ENCODE results near the gene P2RY11.

P2RY11 gene

DNA sequence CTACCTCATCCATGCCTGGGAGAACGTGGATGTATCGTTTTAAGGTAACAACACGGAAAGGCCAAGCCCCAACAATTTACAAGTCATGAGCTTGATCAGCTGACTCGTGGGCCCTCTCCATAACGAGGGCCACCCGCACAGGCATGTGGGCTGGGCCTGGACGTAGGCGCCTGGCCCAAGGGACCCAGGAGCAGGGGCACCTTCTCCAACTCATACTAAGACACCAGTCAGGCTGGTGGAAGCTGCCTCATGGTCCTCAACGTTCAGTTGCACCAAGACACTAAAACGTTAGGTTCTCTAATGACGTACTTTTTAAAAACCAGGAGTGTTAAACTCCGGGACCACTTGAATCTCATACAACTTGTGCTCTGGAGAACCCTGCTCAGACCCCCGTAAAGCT is 30.0 kb downstream of the P2RY11 start:
- no peak for DNase-seq (ENCODE audit: low spot score)

DNA sequence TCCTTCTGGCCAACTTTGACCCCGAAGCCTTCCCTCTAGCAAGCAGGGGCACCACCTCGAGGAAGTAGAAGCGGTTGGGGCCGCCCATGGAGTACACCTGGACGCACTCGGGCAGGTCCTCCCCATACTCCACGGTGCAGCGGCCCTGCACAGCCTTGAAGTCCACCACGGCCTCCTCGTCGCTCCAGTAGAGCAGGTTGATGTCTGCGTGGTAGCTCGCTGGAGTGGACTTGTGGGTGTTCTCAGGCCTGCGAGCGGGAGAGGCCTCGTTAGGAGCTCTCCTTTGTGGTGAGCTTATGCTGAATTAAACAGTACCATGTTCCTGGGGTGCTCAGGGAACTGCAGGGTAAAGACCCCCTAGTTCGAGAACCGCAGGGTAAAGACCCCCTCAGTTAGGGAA is 30.5 kb downstream of the P2RY11 start:
- no peak for DNase-seq (ENCODE audit: low spot score)

DNA sequence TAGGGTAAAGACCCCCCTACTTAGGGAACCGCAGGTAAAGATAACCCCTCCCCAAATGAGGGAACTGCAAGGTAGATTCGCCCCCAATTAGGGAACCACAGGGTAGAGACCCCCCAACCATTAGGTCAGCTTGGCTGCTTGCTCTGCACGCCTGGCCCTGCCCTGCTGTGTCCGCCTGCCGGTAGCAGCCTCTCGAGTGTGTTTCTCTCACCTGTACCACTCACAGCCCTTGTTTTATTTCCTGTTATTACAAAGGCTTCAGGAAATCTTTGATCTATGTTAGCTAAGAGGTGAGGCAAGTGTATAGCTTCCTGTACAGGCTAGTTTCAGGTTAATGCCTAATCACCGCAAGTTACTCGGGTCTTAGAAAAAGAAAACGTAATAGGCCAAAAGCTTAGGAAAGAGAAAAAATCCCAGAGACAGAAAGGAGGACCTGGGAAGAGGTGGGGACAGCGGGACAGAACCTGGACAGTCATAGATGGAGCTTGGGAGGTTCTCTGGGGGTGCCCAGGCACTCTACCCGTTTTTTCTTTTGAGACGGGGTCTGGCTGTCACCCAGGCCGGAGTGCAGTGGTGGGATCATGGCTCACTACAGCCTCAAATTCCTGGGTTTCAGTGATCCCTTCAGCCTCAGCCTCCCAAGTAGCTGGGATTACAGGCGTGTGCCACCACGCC is 31.3 kb downstream of the P2RY11 start:
- no peak for DNase-seq (ENCODE audit: low spot score)

DNA sequence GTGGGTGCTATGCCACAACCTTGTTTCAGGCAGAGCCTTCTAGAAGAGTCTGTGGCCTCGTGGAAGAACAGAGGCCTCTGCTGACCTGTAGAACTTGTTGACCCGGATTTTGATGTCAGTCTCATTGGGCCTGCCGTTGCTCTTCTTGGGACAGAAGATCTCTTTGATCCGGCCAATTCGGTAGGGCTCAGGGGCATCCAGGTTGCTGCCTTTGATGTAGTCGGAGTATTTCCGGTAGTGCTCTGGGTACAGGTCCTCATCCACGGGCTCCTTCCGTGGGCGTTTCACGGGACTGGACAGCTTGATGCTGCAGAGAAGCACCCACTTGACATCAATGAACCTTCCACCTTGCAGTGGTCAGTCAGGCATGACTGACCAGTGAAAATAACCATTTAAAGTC is 32.2 kb downstream of the P2RY11 start:
- DNase-seq (ENCODE audit: low spot score): no peak

DNA sequence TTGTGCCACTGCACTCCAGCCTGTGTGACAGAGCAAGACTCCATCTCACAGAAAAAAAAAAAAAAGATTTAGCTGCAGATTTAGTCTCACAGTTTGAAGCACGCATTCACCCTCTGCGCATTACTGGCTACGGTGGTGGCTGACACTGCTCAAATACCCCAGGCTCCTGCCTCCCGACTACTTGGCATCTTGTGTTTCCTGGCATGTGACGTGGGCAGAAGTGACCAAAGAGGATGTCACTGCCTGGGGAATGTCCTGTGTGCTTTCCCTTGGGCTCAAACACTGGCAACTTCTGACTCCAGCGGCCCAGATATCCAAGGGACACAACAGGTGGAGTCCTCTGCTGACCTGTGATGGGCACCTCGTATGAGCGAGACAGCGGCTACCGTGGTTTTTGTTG is 32.9 kb downstream of the P2RY11 start:
- no peak for DNase-seq (ENCODE audit: low spot score)

DNA sequence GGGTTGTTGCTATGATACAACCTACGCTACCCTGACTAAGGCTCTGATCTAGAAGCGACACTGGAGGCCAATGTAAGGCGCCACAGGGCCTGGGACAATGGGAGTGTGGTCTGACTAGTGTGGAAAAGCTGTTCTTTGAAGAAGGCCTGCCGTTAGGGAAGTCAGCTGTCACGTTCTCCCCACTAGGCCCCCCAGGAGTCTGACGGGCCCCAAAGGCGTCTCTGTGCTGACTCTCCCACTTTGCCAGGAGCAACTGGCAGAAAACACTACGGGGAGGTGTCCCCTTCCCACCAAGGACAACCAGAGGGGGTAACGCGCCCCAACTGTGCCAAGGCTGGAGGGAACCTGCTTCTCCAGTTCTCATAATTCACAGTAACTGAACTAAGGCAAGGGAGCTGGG is 33.5 kb downstream of the P2RY11 start:
- no peak for DNase-seq (ENCODE audit: low spot score)

DNA sequence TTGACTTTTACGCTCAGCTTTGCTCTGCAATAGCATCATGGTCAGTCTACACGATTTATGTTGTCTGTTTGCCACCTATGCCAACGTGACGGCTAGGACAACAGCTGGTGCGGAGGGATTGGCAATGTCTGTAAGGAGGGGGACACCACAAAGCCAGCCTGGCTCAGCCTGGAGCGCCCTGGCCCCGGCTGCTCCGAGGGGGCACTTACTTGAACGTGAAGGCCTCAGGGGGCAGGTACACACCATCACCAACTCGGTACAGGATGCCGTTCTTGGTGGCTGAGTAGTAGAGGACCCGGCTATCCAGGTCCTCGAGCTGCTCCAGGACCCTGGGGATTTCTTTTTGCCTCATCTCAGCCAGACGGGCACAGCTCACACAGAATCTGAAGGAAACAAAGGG is 34.6 kb downstream of the P2RY11 start:
- no peak for DNase-seq (ENCODE audit: low spot score)

DNA sequence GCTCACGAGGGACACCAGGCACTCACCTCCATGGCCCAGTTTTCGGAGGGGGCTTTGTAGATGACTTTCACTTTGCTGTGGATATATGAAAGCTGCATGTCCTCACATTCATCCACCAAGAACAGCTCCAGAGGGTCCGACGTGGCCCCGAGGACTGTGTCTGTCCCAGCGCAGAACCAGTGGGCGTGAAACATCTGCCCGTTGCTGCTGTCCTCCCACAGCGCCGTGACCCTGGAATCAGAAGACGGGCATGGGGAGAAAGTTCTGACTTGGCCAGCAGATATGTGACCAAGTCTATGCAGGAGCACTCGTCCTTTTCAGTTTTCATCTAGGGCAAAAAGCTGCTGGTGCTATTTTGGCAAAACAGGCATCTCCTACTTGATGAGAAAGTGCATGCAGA is 37.9 kb downstream of the P2RY11 start:
- no peak for DNase-seq (ENCODE audit: low spot score)

DNA sequence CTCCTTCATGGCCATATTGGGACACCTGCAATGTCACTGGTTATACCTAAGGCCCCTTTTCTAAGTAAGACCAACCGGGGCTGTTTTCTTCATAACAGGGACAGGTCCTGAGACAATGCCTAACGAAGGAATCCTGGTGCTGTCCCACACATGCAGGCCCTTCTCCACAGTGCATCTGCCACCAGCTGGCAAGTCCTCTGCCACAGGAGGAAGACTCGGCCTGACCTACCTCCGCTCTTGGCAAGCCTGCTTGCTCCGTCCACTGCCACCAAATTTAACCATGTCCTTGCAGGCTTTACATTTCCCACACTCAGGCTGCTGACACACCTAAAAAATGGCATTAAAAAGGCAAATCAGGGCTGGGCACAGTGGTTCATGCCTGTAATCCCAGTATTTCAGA is 40.0 kb downstream of the P2RY11 start:
- DNase-seq (ENCODE audit: low spot score): no peak

DNA sequence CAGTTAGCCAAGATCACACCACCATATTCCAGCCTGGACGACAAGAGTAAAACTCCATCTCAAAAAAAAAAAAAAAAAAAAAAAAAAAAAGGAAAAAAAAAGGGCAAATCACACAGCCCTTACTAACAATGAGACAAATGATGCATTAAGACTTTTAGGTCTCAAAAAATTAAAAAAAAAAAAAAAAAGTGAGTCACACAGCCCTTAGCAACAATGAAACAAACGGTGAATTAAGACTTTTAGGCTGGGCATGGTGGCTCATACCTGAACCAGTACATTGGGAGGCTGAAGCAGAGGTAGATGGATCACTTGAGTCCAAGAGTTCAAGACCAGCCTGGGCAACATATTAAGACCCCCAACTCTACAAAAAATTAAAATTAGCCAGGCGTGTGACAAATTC is 40.6 kb downstream of the P2RY11 start:
- no peak for DNase-seq (ENCODE audit: low spot score)

DNA sequence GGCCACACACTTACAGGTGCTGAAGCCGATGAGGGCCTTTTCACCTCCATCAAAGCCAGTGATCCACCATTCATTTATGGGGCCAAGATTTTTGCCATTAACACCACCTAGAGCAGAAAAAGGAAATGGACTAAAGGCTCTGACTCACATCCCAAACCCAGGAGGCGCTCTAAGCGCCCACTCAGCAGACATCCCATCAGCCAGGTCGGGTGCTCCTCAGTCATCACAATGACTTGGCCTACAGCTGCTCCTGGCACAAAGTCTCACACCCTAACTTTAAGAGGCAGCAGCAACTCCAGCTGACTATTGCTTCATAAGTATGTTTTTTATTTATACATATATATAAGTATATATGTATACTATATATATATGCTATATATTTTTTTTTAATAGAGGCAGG is 44.3 kb downstream of the P2RY11 start:
- no peak for DNase-seq (ENCODE audit: low spot score)

DNA sequence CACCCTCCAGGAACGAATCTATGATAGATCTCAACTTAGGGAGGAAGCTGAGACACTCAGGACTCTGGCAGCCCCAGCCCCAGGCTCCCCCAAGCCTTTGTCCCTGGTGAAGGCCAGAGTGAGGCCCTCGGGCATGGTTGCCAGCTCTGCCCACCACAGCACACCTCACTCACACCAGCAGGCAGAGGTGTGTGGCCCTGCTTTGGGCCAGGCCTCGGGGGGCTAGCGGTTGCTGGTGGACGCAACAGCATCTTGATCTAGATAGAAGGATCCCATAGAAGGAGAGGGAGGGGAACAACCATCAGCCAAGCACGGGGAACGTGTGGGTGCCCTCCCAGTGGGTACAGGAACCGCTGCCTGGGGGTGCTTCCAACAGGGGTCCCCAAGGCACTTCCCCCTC is 46.6 kb downstream of the P2RY11 start:
- DNase-seq (ENCODE audit: low spot score): no peak

DNA sequence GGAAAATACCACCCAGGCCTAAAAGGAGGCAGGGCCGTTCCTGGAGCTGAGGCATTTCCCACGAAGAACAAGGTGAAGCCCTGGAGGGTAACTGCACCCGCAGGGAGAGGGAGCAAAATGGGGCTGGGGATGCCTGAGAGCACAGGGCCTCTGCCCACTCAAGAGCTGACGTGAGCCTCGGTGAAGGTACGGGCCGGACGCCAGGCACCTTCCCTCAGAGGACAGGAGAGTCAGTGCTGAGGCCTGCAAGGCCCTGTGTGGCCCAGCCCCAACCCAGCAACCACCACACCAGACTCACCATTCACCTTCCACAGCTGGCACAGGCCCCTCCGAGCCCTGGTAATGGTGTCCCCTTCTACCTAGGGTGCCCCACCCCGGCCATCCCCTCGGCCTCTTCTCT is 47.0 kb downstream of the P2RY11 start:
- no peak for DNase-seq (ENCODE audit: low spot score)

DNA sequence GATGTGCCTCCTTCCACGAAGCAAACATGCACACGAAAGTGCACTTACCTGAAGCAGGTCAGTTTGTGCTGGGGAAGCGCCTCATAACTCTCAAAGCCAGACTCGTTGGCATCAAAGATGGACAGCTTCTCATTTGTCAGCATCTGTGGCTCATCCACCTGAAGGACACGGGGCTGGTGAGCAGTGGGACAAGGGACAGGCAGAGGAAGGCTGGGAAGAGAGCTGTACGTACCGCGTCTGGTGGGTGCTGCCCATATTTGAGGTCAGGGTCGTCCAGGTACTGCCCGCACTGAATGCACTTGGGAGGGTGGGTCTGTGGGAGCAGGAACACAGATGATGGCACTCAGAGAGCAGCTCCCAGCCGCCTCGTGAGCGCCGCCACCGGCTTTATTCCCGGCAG is 48.1 kb downstream of the P2RY11 start:
- DNase-seq (ENCODE audit: low spot score): no peak

DNA sequence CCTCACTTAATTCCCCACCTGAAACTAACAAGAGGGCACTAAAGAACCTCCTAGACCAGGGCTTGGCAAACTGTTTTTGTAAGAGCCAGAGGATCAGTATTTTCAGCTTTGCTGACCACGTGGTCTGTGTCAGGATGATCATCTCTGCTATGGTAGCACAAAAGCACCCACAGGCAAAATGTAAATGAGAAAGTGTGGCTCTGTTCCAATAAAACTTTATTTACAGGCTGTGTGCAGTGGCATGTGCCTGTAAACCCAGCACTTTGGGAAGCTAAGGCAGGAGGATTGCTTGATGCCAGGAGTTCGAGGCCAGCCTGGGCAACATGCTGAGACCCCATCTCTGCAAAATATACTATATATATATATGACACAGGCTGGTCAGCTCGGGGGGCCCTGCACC is 52.0 kb downstream of the P2RY11 start:
- no peak for DNase-seq (ENCODE audit: low spot score)
